Mucosa of gallbladder (tissue), 1 donor: ENCODE results near the gene FRMD4B. TPM values are rescaled to one million over a fixed set of nuclear protein-coding genes. Genes with fewer than 3 reads are reported as not detected.
"Not testable (repeated sequence)": the region's sequence is repeated elsewhere in the genome, so short reads cannot be mapped to it uniquely, and the experiment has no call there.

Experiments
- DNase-seq: peaks from one replicate; pipeline ENCODE4 v3.0.0-alpha.2; 2020; ENCODE audit warnings: low spot score
- total RNA-seq: library from RNA; stranded (reverse); gene quantifications from one replicate; pipeline ENCODE4 v1.2.1, GENCODE V29; 2021
- donor health status: DM: no; HTN: no; CAD: no.

Gene FRMD4B
- total RNA-seq, 1 donor from 2014 or later = 34.1 TPM

DNA sequence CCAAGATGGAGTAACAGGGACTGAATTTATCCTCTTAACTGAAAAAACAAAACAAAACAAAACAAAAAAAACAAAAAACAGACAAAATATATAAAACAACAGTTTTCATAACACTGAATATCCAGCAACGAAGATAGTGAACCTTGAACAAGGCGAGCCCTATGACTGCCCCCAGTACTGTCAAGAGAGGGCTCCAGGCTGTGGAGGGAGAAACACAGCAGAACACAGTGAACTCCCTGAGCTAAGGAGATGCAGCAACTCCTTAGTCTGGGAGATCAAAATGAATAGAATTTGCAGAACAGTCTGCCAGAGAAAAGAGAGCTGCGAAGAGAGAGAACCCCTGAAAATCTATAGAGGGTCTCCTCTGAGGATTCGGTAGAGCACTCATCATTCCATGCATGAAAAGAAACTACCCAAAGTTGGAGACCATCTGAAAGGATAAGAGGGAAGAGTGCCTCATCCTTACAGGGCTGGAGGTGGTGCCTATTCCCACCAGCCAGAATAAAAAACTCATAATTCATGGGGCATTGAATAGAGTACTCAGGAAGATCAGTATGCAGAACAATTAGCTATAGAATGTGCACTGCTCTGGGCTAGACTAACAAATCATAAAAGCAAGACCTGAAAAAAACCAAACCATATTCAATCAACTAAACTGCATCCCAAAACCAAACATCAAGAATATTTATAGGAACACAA lies 101.8 kb downstream of the FRMD4B start:
- no peak for DNase-seq

DNA sequence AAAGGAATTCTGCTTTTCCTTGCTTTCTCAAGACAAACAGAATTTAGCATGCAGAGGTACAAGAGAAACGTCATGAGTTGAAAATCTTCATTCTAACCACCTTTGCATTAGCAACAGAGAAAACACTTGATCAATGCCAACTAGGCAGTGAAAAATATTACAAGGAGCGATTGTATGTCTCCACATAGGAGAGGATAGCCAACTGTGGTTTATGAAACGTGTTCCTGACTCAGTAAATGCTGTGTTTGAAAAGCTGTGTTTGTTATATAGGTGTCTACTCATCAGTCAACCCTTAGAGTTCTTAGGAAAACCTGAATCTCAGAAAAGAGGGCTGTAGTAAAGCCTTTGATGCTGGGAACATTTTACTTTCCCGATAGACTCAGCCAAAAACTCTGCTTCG lies 102.4 kb downstream of the FRMD4B start:
- DNase-seq = no peak

DNA sequence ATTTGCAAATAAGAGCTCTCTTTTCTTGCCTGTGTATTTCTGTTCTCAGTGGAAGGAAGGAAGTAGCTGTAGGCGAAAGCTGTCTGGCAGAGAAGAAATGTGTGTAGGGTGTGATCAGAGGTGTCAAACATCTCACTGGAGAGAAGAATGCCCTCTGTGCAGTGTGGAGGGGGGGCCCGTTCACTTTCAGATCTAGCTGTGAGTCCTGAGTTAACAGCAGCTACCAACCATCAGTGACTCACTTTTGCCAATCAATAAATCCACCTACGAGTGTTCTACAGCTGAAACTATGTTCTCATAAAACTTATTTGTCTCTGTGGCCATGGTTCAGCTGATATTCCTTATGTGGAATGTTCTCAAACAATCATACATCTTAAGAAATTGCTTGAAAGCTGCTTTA lies 103.7 kb downstream of the FRMD4B start:
- DNase-seq = peak; percentile 70

DNA sequence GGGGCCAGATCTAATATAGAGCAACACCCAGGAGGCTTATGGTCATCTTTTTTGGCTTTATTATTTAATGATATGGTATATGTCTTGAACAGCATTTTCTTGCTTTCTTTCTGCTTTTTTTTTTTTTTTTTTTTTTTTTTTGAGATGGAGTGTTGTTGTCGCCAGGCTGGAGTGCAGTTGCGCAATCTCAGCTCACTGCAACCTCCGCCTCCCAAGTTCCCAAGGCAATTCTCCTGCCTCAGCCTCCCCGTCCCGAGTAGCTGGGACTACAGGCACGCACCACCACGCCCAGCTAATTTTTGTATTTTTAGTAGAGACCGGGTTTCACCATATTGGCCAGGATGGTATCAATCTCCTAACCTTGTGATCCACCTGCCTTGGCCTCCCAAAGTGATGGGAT lies 108.5 kb downstream of the FRMD4B start:
- DNase-seq = not testable (repeated sequence)

DNA sequence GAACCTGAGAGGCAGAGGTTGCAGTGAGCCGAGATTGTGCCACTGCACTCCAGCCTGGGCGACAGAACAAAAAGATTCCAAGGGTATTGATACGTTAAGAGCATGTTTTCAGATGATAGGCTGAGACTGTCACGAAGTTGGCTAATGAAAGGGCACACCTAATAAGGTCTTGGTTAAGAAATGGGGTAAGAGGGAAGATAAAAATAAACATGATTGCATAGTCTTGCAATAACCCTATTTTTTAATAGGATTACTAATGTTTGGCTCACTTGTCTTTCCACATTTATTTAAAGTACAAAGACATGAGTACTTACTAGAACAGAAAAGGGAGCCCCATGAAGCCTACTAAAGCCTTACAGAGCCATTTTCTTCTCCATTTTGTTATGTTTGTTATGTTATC lies 109.0 kb downstream of the FRMD4B start:
- DNase-seq = no peak

DNA sequence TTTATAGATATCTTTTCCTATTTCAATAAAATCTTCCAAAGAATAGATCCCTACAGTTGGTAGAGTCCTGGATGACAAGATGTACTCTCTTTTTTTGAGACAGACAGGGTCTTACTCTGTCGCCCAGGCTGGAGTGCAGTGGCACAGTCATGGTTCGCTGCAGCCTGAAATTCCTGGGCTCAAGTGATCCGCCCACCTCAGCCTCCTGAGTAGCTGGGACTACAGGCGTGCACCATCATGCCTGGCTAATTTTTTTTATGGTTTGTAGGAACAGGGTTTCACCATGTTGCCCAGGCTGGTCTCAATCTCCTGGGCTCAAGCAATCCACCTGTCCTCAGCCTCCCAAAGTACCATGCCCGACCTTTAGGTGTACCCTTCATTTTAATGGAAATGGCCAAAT lies 109.7 kb downstream of the FRMD4B start:
- not testable (repeated sequence) for DNase-seq

DNA sequence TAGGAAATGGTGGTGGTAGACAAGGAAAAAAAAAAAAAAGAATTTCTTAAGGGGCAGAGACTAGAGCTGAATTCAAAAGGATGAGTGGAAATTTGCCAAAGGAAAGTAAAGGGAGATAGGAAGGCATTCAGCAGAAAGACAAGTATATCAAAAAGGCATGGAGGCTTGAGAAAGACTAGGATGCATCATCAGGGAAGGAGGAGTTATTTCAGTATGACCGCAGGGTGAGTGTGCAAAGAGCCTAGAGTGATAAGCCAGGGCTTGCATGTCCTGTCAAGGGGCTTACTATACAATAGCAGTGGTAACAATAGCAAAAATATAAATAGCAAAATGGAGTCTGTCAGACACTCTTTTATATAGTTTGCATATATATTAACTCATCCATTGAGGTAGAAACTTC lies 112.0 kb downstream of the FRMD4B start:
- DNase-seq = no peak

DNA sequence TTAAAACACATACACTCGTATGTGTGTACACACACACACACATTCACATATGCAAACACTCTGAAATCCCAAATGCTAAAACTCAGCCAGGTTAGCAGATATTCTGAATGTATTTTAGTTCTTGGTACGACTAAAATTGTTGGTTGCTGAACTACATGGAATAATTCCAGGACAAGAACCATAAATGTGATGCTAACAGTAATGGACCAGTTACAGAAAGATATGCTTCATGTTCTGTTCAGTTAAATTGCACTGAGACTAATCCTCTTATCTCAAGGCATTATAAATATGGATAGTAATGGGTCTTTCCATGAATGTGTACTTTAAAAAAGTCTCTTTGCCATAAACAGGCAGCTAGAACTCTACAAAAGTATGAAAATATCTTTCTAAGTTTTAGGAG lies 113.3 kb downstream of the FRMD4B start:
- DNase-seq = no peak

DNA sequence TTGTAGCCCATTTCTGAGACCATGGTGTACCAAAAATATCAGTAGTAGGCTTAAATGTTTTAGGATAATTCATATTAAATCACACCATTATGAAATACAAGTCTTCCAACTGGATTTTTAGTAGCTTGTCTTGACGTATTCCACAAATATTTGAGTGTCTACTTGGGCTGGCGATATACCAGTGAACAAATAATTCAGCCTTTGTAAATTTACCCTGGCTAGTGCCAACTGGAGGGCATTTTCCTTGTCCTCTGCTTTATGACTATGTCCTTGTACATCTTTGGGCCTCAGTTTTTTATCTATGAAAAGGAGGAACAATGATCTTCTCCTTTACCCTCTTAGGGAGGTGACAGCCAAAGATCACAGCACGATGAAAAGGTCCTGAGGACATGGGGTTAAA lies 114.8 kb downstream of the FRMD4B start:
- DNase-seq = no peak

DNA sequence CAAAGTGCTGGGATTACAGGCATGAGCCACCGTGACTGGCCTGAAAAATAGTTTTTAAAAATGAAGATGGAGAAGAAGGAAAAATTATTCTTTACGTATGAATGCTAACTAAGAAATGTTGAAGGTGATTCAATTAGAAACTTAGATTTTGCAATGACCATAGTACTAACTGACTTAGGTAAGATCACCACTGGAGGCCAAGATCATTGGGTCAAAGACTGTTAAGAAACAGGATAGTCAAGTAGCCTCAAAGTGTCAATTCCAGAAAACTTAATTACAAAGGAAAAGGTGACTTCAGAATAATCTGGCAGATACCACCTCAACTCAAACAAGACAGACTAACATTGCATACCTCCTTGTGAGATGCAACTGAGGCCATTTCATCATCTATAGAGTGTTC lies 119.3 kb downstream of the FRMD4B start:
- no peak for DNase-seq

DNA sequence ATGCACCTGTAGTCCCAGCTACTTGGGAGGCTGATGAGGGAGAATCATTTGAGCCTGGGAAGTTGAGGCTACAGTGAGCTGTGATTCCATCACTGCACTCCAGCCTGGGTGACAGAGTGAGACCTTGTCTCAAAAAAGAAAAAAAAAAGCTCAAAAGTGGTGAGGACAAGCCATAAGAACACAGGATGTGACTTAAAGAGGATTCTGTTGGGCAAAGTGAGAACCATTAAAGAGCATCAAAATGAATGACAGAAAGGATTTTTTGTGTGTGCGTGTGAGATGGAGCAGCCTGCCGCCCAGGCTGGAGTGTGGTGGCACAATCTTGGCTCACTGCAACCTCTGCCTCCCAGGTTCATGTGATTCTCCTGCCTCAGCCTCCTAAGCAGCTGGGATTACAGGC lies 119.8 kb downstream of the FRMD4B start:
- not testable (repeated sequence) for DNase-seq

DNA sequence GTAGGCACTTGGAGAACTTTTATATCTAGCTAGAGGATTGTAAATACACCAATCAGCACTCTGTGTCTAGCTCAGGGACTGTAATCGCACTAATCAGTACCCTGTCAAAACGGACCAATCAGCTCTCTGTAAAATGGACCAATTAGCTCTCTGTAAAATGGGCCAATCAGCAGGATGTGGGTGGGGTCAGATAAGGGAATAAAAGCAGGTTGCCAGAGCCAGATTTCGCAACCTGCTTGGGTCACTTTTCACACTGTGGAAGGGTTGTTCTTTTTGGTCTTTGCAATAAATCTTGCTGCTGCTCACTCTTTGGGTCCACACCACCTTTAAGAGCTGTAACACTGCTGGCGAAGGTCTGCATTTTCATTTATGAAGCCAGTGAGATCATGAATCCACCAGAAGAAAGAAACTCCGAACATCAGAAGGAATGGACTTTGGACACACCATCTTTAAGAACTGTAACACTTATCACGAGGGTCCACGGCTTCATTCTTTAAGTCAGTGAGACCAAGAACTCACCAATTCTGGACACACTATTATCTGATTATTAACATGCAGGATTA lies 125.0 kb downstream of the FRMD4B start:
- not testable (repeated sequence) for DNase-seq

DNA sequence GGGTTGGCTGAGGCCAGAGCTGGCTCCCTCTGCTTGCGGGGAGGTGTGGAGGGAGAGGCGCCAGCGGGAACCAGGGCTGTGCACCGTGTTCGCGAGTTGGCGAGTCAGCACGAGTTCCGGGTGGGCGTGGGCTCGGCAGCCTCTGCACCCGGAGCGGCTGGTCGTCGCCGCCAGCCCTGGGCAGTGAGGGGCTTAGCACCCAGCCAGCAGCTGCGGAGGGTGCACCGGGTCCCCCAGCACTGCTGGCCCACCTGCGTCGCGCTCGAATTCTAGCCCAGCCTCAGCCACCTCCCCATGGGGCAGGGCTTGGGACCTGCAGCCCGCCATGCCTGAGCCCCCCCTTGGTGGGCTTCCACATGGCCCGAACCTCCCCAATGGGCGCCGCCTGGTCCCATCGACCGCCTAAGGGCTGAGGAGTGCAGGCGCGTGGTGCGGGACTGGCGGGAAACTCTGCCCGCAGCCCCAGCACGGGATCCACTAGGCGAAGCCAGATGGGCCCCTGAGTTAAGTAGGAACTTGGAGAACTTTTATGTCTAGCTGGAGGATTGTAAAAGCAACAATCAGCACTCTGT lies 125.6 kb downstream of the FRMD4B start:
- DNase-seq = no peak

DNA sequence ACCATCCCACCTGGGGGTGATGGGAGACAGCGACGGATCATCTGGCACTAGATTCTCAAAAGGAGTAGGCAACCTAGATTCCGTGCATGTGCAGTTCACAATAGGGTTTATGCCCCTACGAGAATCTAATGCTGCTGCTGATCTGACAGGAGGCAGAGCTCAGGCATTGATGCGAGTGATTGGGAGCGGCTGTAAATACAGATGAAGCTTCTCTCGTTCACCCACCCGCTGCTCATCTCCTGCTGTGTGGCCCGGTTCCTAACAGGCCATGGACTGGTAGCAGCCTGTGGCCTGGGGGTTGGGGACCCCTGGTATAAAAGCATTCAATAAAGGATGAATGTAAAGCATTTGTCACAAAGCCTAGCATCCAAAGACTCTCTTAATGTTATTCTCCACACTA lies 126.8 kb downstream of the FRMD4B start:
- DNase-seq = no peak

DNA sequence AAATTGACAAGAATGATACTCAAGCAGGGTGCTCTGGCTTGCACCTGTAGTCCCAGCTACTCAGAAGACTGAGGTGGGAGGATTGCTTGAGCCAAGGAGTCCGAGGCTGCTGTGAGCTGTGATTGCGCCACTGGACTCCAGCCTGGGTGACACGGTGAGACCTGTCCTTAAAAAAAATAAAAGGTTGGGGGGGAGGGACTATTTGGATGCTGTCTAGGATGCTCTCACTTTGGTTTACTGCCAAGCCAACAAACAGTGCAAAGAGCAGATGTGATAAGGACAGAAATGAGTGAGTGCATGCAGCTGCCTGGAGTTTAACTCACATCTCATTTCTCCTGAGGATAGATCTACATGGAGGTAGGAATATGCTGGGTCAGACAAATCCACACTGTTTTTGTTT lies 130.0 kb downstream of the FRMD4B start:
- no peak for DNase-seq

DNA sequence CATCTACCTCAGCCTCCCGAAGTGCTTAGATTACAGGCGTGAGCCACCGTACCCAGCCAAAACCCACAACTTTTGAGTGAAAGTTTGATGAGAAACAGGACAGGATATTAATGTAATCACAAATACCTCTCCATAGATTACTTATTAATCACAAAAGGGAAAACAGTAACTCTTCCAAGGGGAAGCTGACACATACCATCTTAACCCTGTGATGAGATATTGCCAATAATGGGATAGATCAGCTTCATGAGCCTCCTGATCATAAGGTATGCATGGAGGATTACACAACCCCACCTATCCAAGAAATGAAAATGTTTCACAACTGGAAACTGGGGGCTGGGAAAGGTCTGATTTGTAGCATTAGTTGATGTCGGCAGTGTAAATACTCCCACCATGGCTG lies 131.5 kb downstream of the FRMD4B start:
- no peak for DNase-seq

DNA sequence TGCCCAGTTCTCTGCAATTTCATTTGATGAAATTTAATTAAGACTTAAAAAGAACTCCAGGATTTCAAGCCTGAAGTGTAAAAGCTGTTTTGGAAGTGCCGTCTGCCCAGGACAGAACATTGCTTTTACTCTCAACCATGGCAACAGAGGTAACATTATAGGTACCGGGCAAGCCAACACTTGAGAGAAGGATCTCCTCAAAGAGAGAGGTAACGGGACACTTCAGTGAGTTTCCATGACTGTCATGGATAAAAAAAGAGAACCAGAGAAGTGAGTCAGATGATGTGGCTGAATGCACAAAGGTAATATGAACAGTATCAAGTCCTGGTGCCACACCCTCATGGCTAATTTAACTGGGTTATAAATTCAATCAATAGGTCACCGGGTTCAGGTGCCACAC lies 133.3 kb downstream of the FRMD4B start:
- DNase-seq = no peak

DNA sequence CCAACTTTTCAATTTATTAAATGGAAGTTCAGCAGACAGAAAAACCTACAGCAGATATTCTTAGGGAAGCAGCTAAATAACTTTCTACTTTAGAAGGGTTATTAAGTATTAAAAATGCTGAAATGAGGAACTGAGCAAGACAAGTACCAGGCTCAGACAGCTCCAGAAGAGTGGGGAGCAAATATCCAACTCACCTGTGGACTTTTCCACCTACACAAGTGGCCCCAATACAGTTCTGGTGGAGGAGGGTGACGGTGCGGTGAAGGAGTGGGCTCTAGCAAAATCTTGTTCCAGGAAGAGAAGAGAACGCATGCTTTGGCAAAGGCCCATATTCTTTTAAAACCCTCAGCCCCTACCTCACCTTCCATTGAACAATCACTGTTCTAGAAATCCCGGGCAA lies 133.7 kb downstream of the FRMD4B start:
- no peak for DNase-seq

DNA sequence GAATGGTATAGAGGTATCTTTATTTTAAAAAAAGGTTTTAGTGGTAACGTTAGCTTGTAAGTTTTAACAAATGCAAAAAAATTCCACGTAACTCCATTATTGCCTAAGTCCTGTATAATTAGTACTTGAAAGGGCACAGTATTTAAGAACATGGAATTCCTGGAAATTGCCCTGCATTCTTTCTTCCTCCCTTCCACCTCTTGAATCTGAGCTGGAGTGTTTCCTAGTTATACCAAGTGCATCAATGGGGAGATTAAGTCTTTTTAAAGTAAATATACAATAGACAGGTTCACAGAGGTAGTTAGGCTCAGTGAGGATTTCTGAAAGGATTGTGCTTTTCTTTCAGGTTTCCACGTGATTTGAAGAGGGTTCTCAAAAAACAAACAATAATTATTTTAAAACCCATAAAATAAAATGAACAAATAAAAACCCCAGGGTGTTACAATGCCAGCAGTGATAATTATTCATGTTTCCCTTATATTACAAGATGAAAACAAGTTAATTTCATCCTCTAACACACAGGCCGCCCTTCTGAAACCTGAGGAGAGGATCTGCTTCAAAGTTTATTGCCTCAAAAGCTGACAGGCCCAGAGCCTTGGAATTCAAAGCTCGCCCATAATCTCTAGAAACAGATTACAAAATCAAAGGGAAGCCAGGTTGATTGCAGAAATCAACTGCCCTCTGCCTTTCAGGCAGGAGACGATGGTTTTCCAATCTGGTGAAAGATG lies 134.6 kb downstream of the FRMD4B start:
- DNase-seq = no peak

DNA sequence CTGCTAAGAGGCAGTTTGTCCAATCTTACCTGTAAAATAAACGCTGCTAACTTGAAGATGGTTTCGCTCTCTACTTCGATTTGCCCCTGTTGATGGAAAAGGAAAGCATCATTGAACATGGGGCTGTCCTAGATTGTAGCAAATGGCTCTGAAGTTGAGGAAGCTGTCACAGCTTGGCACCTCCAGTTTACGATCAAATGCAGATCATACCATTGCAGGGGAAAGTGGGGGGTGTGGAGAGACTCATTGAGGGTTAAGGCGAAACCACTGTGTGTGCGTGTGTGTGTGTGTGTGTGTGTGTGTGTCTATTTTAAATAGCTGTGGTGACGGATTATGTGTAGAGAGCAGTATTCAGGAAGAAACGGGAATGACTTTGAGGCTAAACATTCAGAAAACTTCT lies 135.9 kb downstream of the FRMD4B start:
- DNase-seq = peak; percentile 88

DNA sequence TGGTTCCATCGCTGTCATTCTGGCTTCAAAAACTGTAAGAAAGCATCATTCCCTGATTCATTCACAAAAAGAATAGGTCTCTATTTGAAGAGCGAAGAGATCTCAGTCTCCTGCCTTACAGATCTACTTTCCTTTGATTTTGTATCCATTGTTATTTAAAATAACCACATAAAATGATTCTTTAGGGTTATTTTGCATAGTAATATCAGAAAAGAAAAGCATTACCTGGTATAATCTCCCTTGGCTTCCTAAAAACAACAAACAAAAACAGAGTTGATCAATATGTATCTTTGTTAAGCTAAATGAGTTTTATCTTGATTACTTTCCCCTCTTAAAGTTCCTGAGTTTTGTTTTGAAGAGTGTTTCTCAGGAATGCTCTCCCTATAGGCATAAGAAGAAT lies 136.9 kb downstream of the FRMD4B start:
- no peak for DNase-seq

DNA sequence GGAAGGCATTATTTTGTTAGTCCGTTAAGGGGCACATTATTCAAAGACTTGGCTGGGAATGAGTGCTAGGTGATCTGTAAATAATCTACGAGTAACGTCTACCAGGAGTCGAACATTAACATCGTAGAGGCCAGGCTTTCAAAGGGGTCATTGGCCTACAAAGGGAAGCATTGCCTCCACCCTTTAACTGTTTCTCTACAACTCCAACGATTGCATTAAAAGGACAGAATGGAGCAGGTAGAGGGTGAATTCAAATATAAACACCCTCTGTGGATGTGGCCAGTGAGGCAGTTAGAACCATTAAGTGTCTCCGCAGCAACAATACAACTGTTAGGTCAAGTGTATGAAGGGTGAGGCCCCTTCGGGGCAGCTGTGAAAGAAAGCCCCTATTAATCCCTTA lies 137.5 kb downstream of the FRMD4B start:
- peak; percentile 65 for DNase-seq

DNA sequence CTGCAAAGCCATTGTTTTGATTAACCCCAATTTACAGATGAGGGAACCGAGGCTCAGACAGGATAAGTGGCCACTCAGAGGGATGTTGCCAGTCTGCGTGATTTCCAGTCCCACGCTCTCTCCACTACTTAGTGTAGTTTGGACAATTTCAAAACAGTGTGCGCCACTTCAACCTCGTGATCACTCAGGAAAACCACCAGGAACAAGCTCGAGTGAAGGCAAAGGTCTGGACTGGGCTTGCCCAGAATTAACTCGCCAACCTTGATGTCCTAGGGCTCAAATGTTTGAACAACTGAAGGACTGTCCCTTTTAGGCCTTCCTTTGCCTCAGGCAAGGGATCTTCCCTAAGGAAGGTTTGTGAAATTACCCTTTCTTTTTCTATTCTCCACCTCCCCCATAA lies 139.3 kb downstream of the FRMD4B start:
- DNase-seq = no peak
